HepG2 (cell line): Measurements from ENCODE around the gene PFN1. TPM values are rescaled to one million over a fixed set of nuclear protein-coding genes. Genes with fewer than 3 reads are reported as not detected.

ENCODE experiments used
- CBX5 ChIP-seq: sonication (generic); formaldehyde crosslinking; IDR thresholded peaks from 2 replicates; pipeline ENCODE4 v1.4.0; 2020; ENCODE audit warnings: missing genetic modification reagents, borderline replicate concordance
- CEBPG ChIP-seq: IDR thresholded peaks from 2 replicates; pipeline ENCODE4 v1.6.1; 2016
- HDAC1 ChIP-seq: sonication (generic); formaldehyde crosslinking; IDR thresholded peaks from 2 replicates; pipeline ENCODE4 v1.5.1; 2020; ENCODE audit warnings: mild to moderate bottlenecking, missing genetic modification reagents
- HNRNPUL1 ChIP-seq: fragments of 200-400 bp; formaldehyde crosslinking; IDR thresholded peaks from 2 replicates; pipeline ENCODE4 v1.6.1; 2017; ENCODE audit warnings: low read depth, mild to moderate bottlenecking, low read length, moderate library complexity
- MAFF ChIP-seq: IDR thresholded peaks from 2 replicates; pipeline ENCODE4 v1.6.1; 2011; ENCODE audit warnings: low read depth, low read length, improper control_type of control experiment
- PAX8 ChIP-seq: sonication (generic); formaldehyde crosslinking; IDR thresholded peaks from 2 replicates; pipeline ENCODE4 v1.8.0; 2022; ENCODE audit warnings: mild to moderate bottlenecking, missing genetic modification reagents, borderline replicate concordance
- PRMT3 ChIP-seq: sonication (generic); formaldehyde crosslinking; IDR thresholded peaks from 2 replicates; pipeline ENCODE4 v1.8.1; 2022; ENCODE audit warnings: low read depth, mild to moderate bottlenecking, moderate library complexity, missing genetic modification reagents, borderline replicate concordance
- SRF ChIP-seq: IDR thresholded peaks from 2 replicates; pipeline ENCODE4 v1.6.1; 2011; ENCODE audit warnings: mild to moderate bottlenecking, low read depth, low read length, moderate library complexity
- SYNCRIP ChIP-seq: fragments of 200-400 bp; formaldehyde crosslinking; IDR thresholded peaks from 2 replicates; pipeline ENCODE4 v1.6.1; 2018; ENCODE audit warnings: mild to moderate bottlenecking, low read depth, low read length; ENCODE audit not compliant: insufficient read depth
- TBX2 ChIP-seq: sonication (generic); formaldehyde crosslinking; IDR thresholded peaks from 2 replicates; pipeline ENCODE4 v1.5.0; 2020; ENCODE audit warnings: missing genetic modification reagents, mild to moderate bottlenecking, borderline replicate concordance
- ZBTB21 ChIP-seq: sonication (generic); formaldehyde crosslinking; IDR thresholded peaks from 2 replicates; pipeline ENCODE4 v1.4.0; 2020; ENCODE audit warnings: missing genetic modification reagents
- ZC3H4 ChIP-seq: sonication (generic); formaldehyde crosslinking; IDR thresholded peaks from 2 replicates; pipeline ENCODE4 v1.4.0; 2020; ENCODE audit warnings: missing genetic modification reagents, borderline replicate concordance
- ZHX1 ChIP-seq: sonication (generic); formaldehyde crosslinking; IDR thresholded peaks from 2 replicates; pipeline ENCODE4 v1.8.1; 2022; ENCODE audit warnings: low read depth, mild to moderate bottlenecking, missing genetic modification reagents
- ZNF180 ChIP-seq: sonication (generic); formaldehyde crosslinking; IDR thresholded peaks from 2 replicates; pipeline ENCODE4 v1.4.0; 2020; ENCODE audit warnings: low read depth, missing genetic modification reagents, borderline replicate concordance
- ZNF556 ChIP-seq: sonication (generic); formaldehyde crosslinking; IDR thresholded peaks from 2 replicates; pipeline ENCODE4 v1.4.0; 2020; ENCODE audit warnings: mild to moderate bottlenecking, missing genetic modification reagents, borderline replicate concordance
- ZNF598 ChIP-seq: sonication (generic); formaldehyde crosslinking; IDR thresholded peaks from 2 replicates; pipeline ENCODE4 v1.5.1; 2020; ENCODE audit warnings: mild to moderate bottlenecking, missing genetic modification reagents, borderline replicate concordance
- ZNF7 ChIP-seq: IDR thresholded peaks from 2 replicates; pipeline ENCODE4 v1.6.1; 2016; ENCODE audit warnings: missing biosample characterization, missing genetic modification reagents
- ZNF724P ChIP-seq: sonication (generic); formaldehyde crosslinking; IDR thresholded peaks from 2 replicates; pipeline ENCODE4 v1.8.0; 2022; ENCODE audit warnings: missing genetic modification reagents, borderline replicate concordance
- polyA plus RNA-seq, 8 experiments: library from polyadenylated mRNA; depleted of rRNA in 3 of 8; stranded (reverse) in 7 of 8; unstranded in 1 of 8; fragments of >200 nt; fragmentation: Illumina TruSeq in 4 of 8; extraction: Trizol in 4 of 8; gene quantifications; 2 replicates each; pipeline versions ENCODE4 v1.2.1 to v1.2.3, GENCODE V29; 2011 to 2016; ENCODE audit warnings: low read depth in 4 of 8, missing spikeins in 1 of 8, mixed read lengths in 1 of 8; ENCODE audit not compliant: insufficient read depth in 1 of 8
- total RNA-seq, 5 experiments: library from RNA; depleted of rRNA; stranded (reverse); fragments of >200 nt; fragmentation: Illumina TruSeq; extraction: Trizol; gene quantifications; 2 replicates each; pipeline ENCODE4 v1.2.3, GENCODE V29; 2016; ENCODE audit warnings: low read depth in 1 of 5
- TF ChIP-seq, protein P1 (sequence below): sonication (generic); formaldehyde crosslinking; conservative IDR thresholded peaks from 2 replicates; pipeline ENCODE4 v1.5.0; 2020; ENCODE audit warnings: missing genetic modification reagents
- TF ChIP-seq, protein P2 (sequence below): sonication (generic); formaldehyde crosslinking; IDR thresholded peaks from 2 replicates; pipeline ENCODE4 v1.4.0; 2020; ENCODE audit warnings: missing genetic modification reagents, borderline replicate concordance

The PFN1 gene
- total and polyA plus RNA-seq, 2 of the 13 experiments (the other 11 are each of a cell fraction or from before 2014, with no cell fraction given): 494 to 613 TPM

DNA sequence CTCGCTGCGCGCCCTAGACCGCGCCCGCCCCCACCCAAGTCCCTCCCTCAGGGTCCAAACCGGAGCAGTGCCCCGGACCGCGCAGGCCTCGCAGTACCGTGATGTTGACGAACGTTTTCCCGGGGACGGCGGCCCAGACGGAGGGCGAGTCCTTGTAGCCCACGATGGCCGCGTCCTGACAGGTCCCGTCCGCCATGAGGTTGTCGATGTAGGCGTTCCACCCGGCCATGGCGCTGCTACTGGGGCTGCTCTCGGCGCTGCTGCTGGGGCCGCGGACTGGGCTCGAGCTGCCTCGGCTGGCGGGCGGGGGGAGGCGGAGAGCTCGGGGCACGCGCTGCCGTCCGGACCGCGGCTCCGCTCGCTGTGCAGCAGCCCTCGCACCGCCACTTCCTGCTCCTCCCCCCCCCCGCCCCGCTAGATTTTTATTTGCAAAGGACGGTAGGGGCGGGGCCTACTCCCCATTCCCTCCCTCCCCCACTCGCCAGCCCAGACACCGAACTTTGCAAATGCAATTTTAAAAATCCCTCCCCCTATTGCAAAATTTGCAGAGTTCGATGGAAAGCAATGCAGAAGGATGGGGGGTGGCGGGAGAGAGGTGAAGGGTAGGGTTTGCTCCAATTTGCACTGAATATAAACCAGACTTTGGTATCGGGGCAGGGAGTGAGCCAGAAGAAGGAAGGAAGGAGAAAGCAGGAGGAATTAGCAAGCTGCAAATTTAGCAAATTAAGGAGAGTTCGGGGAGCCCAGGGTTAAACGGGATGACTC, at the start of gene PFN1 (continued):
- peak; percentile 37; the same call in 1 of the 2 replicates for TF ChIP-seq HNRNPUL1
- peak; percentile 34; the same call in 1 of the 2 replicates for TF ChIP-seq HDAC1 (CRISPR knock-in tag)
- TF ChIP-seq ZNF180 (CRISPR knock-in tag): no peak
- no peak for TF ChIP-seq PRMT3 (CRISPR knock-in tag)
- TF ChIP-seq MAFF: no peak; the same call in 1 of the 2 replicates
- no peak for TF ChIP-seq SRF
- peak; percentile 76 for TF ChIP-seq CEBPG (CRISPR knock-in tag)
- TF ChIP-seq TBX2 (CRISPR knock-in tag): peak; percentile 56; the same call in 1 of the 2 replicates
- TF ChIP-seq, protein P1, sequence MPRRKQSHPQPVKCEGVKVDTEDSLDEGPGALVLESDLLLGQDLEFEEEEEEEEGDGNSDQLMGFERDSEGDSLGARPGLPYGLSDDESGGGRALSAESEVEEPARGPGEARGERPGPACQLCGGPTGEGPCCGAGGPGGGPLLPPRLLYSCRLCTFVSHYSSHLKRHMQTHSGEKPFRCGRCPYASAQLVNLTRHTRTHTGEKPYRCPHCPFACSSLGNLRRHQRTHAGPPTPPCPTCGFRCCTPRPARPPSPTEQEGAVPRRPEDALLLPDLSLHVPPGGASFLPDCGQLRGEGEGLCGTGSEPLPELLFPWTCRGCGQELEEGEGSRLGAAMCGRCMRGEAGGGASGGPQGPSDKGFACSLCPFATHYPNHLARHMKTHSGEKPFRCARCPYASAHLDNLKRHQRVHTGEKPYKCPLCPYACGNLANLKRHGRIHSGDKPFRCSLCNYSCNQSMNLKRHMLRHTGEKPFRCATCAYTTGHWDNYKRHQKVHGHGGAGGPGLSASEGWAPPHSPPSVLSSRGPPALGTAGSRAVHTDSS: 0 out of 2 replicates have a peak, but pooled peaks have one; percentile 20
- peak; percentile 20; the same call in 1 of the 2 replicates for TF ChIP-seq ZHX1 (CRISPR knock-in tag)
- TF ChIP-seq CBX5 (CRISPR knock-in tag): no peak
- TF ChIP-seq PAX8 (CRISPR knock-in tag): peak; percentile 78; the same call in 1 of the 2 replicates
- TF ChIP-seq ZNF7 (CRISPR knock-in tag): no peak
- TF ChIP-seq ZNF598 (CRISPR knock-in tag): peak; percentile 68; the same call in 1 of the 2 replicates
- TF ChIP-seq, protein P2, sequence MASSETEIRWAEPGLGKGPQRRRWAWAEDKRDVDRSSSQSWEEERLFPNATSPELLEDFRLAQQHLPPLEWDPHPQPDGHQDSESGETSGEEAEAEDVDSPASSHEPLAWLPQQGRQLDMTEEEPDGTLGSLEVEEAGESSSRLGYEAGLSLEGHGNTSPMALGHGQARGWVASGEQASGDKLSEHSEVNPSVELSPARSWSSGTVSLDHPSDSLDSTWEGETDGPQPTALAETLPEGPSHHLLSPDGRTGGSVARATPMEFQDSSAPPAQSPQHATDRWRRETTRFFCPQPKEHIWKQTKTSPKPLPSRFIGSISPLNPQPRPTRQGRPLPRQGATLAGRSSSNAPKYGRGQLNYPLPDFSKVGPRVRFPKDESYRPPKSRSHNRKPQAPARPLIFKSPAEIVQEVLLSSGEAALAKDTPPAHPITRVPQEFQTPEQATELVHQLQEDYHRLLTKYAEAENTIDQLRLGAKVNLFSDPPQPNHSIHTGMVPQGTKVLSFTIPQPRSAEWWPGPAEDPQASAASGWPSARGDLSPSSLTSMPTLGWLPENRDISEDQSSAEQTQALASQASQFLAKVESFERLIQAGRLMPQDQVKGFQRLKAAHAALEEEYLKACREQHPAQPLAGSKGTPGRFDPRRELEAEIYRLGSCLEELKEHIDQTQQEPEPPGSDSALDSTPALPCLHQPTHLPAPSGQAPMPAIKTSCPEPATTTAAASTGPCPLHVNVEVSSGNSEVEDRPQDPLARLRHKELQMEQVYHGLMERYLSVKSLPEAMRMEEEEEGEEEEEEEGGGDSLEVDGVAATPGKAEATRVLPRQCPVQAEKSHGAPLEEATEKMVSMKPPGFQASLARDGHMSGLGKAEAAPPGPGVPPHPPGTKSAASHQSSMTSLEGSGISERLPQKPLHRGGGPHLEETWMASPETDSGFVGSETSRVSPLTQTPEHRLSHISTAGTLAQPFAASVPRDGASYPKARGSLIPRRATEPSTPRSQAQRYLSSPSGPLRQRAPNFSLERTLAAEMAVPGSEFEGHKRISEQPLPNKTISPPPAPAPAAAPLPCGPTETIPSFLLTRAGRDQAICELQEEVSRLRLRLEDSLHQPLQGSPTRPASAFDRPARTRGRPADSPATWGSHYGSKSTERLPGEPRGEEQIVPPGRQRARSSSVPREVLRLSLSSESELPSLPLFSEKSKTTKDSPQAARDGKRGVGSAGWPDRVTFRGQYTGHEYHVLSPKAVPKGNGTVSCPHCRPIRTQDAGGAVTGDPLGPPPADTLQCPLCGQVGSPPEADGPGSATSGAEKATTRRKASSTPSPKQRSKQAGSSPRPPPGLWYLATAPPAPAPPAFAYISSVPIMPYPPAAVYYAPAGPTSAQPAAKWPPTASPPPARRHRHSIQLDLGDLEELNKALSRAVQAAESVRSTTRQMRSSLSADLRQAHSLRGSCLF: no peak
- TF ChIP-seq ZNF724P (CRISPR knock-in tag): no peak
- TF ChIP-seq ZBTB21 (CRISPR knock-in tag): no peak
- TF ChIP-seq ZNF556 (CRISPR knock-in tag): peak; percentile 83
- 0 out of 2 replicates have a peak, but pooled peaks have one; percentile 39 for TF ChIP-seq ZC3H4 (CRISPR knock-in tag)
- TF ChIP-seq SYNCRIP: no peak
